Stimulated activated CD4-positive, alpha-beta T cell treated with anti-CD3 and anti-CD28 coated beads, TNF-alpha, amount 100 ng/mL, for 24 hours (primary cell): Measurements from ENCODE around the gene SSNA1.
A peak's percentile ranks its signal among the peaks of the same experiment; 100 is the strongest.

ENCODE experiments used
- DNase-seq, 3 experiments: peaks; one replicate each; pipeline ENCODE4 v3.0.0-alpha.2; 2020; ENCODE audit warnings: low read depth in 3 of 3

The SSNA1 gene

GRCh38 chr9:137220317-137221094, 32.0 kb downstream of the SSNA1 start:
- no peak for DNase-seq

DNA sequence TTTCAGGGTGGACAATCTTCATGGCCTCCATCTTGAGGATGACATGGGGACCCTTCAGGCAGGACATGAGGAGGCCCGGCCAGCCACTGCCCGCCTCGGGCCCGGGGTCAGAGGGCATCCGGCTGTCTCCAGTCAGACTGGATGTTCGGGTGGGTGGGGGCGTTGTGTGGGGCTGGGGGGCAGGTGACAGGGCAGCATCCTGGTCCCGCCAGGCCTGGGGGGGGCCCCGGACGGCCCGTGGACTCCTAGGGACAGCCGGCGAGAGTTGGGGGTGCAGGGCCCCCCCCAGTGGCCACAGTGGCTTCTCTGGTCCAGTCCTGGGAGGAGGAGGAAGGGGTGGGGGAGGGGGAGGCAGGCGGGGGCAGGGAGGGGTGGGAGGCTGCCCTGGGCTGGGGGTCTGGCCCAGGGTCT, 32.6 kb downstream of the SSNA1 start:
- DNase-seq = no peak

GRCh38 chr9:137221506-137222111, 33.1 kb downstream of the SSNA1 start:
- peak in 1 of 3 experiments; percentile 22 for DNase-seq

- peak in 1 of 3 experiments; percentile 21 for DNase-seq
These were observed 34.0 kb downstream of the SSNA1 start, which contains the start of gene RNF208 for GRCh38 chr9:137222190-137223077. Gene RNF208, minus strand, starts transcription at chr9:137222240. Its CDS starts 1,028 bp downstream, at chr9:137221212.

GRCh38 chr9:137223078-137223970, 34.8 kb downstream of the SSNA1 start:
- peak; percentile 97 to 98 (median 97) for DNase-seq

- peak in 1 of 3 experiments; percentile 20 for DNase-seq
These were observed 36.6 kb downstream of the SSNA1 start, which contains the start of gene CYSRT1 for GRCh38 chr9:137224830-137225694. Gene CYSRT1, plus strand, starts transcription at chr9:137225174. Its CDS starts 448 bp downstream, at chr9:137225622.

DNA sequence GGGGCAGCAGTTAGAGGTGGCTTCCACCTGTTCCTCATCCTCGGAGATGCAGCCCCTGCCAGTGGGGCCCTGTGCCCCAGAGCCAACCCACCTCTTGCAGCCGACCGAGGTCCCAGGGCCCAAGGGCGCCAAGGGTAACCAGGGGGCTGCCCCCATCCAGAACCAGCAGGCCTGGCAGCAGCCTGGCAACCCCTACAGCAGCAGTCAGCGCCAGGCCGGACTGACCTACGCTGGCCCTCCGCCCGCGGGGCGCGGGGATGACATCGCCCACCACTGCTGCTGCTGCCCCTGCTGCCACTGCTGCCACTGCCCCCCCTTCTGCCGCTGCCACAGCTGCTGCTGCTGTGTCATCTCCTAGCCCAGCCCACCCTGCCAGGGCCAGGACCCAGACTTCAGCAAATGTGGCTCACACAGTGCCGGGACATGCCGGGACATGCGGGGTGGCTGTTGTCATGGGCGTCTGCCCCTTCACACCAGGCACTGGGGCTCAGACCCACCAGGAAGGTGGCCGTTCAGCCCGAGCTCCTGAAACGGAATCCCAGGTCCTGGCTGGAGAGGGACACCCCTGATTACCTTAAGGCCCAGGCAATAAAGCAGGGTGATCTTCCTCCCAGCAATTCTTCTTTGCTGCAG, 37.3 kb downstream of the SSNA1 start:
- no peak for DNase-seq

DNA sequence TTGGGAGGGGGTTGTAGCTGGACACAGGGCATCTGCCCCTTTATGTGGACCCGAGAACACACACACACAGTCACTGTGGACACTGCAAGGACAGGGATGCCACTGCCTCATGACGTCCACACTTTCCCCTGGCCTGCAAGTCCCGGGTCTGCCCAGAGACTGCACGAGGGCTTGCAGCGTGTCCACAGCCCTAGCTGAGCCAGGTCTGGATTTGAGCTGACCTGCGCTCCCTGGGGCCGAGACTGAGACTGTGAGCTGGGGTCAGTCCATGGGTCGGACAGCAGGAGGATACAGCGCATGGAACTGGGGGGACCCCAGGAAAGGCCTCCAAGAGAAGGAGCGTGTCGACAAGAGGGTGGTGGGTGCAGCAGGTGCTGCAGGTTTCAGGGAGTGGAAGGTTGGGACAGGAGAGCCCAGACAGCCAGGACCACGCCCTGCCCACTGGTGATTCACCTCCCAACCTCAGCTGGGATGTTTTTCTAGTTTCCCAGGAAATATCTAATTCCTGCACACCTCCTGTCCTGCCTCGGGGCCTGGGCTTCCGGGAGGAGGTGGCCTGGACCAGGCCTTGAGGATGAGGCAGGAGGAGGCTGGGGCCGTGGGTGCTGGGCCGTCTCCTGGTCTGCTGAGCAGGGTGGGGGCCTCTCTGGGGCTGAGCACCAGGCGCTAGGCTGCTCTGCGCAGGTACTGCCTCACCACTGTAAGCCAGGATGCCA, 38.0 kb downstream of the SSNA1 start:
- no peak for DNase-seq

- peak; percentile 64 to 83 (median 66) for DNase-seq
These were observed 38.8 kb downstream of the SSNA1 start, which contains the start of gene RNF224 for GRCh38 chr9:137227054-137227852. Gene RNF224, plus strand, starts transcription at chr9:137227502. Its CDS starts 834 bp downstream, at chr9:137228336.

- DNase-seq = no peak
These were observed 39.5 kb downstream of the SSNA1 start for GRCh38 chr9:137227853-137228505.

DNA sequence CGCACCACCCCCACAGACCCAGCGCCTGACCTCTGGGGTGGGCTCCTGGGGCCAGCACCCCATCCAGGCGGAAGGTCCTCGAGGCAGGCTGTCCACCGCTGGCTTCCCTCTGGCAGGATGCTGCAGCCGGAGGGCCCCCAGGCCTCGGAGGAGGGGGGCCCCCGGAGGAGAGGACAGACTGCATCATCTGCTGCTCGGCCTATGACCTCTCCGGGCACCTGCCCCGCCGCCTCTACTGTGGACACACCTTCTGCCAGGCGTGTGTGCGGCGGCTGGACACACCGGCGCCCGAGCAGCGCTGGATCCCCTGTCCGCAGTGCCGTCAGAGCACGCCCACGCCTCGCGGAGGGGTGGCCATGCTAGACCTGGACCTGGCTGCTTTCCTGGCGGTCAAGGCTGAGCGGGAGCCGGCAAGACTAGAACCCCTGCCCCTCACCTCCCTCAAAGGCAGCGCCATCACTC, 40.1 kb downstream of the SSNA1 start:
- no peak for DNase-seq

DNA sequence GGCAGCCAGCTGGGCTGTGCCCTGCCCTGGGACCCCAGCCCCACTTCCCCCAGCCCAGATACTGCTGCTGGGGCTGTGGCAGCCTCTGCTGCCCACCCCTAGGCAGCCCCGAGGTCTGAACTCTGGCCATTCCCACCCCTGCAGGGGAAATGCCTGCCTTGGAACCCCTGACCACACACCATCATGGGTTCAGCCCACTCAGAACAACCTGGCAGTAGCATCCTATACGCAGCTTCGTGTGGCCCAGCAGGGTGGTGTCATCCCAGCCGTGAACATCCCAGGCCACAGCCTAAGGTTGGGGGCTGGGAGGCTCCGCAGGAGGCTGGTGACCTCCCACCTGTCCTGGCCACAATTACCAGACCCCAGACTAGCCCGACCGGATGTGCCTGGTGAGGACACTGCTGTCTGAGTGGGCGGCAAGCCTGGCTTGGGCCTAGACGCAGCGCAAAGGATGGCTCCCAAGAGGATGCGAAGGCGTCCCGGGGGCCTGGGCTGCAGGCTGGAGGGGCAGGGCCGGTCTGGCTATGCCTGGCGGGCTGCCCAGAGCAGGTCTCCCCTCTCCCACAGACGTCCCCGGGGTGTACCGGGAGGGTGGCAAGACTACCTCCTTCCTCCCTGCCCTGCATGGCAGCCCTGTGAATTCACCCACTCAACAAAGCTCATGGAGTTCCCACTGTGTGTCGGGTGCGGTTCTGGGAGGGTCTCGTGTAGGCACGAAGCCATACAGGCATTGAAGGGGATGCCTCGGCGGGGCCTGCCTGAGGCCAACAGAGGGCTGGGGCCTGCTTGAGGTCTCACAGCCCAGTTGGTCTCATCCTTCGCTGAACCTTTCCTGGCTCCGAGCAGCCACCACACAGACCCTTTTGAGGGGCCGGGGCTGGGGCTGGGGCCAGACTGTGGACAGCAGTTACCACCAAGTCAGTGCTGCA, 40.8 kb downstream of the SSNA1 start:
- no peak for DNase-seq

GRCh38 chr9:137229903-137230704, 41.6 kb downstream of the SSNA1 start:
- DNase-seq = no peak

GRCh38 chr9:137230705-137231371, 42.4 kb downstream of the SSNA1 start, which contains the start of gene SLC34A3:
Gene SLC34A3, plus strand, starts transcription at chr9:137230901. Its CDS starts 802 bp downstream, at chr9:137231703.
- no peak for DNase-seq
